Measurements from ENCODE around the gene CCNJL. TPM values are rescaled to one million over a fixed set of nuclear protein-coding genes. Genes with fewer than 3 reads are reported as not detected.

Gene CCNJL, protein sequence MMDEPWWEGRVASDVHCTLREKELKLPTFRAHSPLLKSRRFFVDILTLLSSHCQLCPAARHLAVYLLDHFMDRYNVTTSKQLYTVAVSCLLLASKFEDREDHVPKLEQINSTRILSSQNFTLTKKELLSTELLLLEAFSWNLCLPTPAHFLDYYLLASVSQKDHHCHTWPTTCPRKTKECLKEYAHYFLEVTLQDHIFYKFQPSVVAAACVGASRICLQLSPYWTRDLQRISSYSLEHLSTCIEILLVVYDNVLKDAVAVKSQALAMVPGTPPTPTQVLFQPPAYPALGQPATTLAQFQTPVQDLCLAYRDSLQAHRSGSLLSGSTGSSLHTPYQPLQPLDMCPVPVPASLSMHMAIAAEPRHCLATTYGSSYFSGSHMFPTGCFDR
- total RNA-seq: 1 to 10 TPM in 2 of 4 donors, under 1 TPM in 1, not detected in 1; under 0.01 to 5.8 (median 2.6) TPM

DNA sequence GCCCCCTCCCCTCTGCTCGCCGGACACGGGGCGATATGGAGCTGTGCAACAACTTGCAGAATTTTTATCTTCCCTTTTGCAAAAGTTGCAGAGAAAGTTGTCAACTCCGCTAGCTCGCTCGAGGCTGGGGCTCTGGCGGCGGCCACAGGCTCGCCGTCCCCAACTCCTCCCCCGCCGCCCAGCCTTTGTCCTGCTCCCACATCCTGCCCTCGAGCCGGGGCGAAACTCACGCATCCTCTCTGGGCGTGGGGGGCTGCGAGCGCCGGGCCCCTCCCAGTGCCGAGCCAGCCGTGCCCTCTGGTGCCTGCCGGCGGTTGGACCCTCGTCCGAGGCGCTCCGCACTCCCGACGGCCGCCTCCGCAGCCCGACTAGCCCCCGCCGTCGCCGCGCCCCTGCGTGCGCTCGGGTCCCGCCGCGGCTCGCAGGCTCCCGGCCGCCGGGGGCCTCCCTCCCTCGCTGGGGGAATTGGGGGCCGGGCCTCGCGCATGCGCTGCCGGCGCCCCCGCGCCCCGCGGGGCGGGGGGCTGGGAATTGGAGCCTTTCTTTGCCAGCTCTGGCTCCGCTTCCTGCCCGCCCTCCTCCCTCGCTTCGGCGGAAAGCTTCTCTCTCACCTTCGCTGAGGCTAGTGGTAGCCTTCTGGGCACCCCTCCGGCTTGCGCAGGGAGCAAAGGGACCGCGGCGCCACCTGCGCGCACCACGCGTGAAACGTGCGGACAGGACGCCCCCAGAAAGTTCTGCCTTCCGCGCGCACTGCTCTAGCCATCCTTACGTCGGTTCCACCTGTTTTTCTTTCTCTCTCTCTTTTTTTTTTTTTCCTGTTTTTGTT, at the start of gene CCNJL:
TSS of gene CCNJL (minus strand) at position 431 of the 826 bp plus-strand sequence. CDS start 641 bp downstream, outside the sequence.
- Histone ChIP-seq H3K9me3 (no peaks in the 10 kb centered on the region), H3K27ac (peak within 1 kb of the TSS in 1 of 2 donors; percentile 25), H3K4me3 (peak within 1 kb of the TSS; percentile 42 to 58), H3K36me3 (no peaks in the 10 kb centered on the region), H3K4me1 (no peaks in the 10 kb centered on the region), H3K27me3 (no peaks in the 10 kb centered on the region)
- peak; percentile 22 to 51 for DNase-seq
- peak in 1 of 2 donors; percentile 19 for TF ChIP-seq POLR2A (IDR thresholded peaks at IDR 0.05)
- TF ChIP-seq, protein P1, sequence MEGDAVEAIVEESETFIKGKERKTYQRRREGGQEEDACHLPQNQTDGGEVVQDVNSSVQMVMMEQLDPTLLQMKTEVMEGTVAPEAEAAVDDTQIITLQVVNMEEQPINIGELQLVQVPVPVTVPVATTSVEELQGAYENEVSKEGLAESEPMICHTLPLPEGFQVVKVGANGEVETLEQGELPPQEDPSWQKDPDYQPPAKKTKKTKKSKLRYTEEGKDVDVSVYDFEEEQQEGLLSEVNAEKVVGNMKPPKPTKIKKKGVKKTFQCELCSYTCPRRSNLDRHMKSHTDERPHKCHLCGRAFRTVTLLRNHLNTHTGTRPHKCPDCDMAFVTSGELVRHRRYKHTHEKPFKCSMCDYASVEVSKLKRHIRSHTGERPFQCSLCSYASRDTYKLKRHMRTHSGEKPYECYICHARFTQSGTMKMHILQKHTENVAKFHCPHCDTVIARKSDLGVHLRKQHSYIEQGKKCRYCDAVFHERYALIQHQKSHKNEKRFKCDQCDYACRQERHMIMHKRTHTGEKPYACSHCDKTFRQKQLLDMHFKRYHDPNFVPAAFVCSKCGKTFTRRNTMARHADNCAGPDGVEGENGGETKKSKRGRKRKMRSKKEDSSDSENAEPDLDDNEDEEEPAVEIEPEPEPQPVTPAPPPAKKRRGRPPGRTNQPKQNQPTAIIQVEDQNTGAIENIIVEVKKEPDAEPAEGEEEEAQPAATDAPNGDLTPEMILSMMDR (IDR thresholded peaks at IDR 0.05): no peak
- intact Hi-C loops (cut with DNase I; ENCODE audit: low total_unique reads): no loop called here

DNA sequence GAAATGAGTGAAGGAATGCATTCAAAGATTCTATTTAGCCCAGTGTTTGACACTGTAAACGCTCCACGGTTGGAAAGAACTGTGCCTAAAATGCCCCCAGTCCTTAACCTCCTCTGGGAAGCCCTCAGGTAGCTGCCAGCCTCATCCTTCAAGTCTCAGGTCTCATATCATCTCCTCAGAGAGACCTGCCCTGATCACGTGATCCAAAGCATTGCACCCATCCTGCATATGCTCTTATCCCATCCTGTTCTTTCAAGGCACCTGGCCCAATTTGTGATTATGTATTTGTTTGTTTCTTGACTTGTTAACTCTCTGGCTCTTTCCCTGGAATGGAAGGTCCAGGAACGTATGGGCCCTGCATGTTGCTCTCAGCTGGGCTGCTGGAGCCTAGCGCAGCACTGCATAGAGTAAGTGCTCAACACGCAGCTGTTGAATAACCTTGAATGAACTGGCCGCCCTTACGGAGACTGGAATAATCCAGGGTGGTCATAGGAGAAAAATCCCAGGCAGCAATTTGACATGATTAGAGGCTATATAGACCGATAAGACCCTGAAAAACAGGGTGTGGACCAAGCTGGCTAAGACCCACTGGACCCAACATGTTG, 49.4 kb upstream of the CCNJL start:
- no peaks in the 10 kb centered on the region for H3K36me3 ChIP-seq
- no peaks in the 10 kb centered on the region for H3K9me3 ChIP-seq
- intact Hi-C loops (cut with DNase I; ENCODE audit: low total_unique reads): no loop called here
- no peaks in the 10 kb centered on the region for H3K27me3 ChIP-seq
- H3K4me1 ChIP-seq: peaks cover 0 to 9% of the 10 kb centered on the region in 2 donors
- no peak for TF ChIP-seq POLR2A (IDR thresholded peaks at IDR 0.05)
- TF ChIP-seq, protein P1 (IDR thresholded peaks at IDR 0.05): no peak
- no peak overlapping the region for H3K4me3 ChIP-seq
- DNase-seq: no peak
- no peak overlapping the region for H3K27ac ChIP-seq

DNA sequence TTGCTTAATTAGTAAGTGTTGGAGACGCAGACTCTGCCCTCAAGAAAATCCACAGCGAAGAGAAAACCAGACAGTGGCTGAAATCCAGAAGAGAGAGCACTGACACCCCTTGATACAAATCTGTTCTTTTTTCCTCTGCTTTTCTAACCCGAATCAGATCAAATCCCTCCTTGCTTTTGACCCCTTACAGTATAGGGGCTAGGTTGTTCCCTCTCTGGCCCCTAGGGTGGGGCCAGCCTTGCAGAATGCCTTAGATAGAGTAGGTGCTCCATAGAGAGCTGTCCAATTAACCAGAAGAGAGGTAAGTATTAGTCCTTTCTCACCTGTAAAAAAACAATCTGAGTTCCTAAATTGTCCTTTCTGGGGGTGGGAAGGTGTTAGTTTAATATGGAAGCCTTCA, 47.9 kb upstream of the CCNJL start:
- no peaks in the 10 kb centered on the region for H3K27me3 ChIP-seq
- DNase-seq: no peak
- H3K4me3 ChIP-seq: no peak overlapping the region
- H3K9me3 ChIP-seq: no peaks in the 10 kb centered on the region
- intact Hi-C loops (cut with DNase I; ENCODE audit: low total_unique reads): no loop called here
- H3K4me1 ChIP-seq: peaks cover 0 to 9% of the 10 kb centered on the region in 2 donors
- no peak for TF ChIP-seq POLR2A (IDR thresholded peaks at IDR 0.05)
- TF ChIP-seq, protein P1 (IDR thresholded peaks at IDR 0.05): no peak
- no peak overlapping the region for H3K27ac ChIP-seq
- H3K36me3 ChIP-seq: no peaks in the 10 kb centered on the region

DNA sequence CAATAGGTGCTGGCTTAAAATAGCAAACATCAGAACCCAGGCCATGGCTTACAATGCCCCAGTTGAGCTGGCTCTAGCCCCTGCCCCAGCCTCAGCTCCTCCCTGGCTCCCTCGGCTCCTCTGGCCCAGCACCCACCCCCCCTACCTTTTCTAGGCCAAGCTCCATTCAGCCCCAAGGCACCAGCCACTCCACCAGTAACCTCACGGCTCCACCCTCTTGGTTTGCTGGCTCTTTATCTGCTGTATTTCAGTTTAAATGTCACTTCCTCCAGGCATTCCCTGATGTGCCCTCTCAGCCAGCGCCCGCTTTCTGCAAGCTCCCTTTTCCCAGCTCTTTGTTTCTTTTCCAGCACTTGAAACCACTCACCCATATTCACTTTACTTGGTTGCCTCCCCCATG, 47.5 kb upstream of the CCNJL start:
- H3K4me1 ChIP-seq: peaks cover 0 to 9% of the 10 kb centered on the region in 2 donors
- no peak overlapping the region for H3K4me3 ChIP-seq
- DNase-seq: no peak
- intact Hi-C loops (cut with DNase I; ENCODE audit: low total_unique reads): no loop called here
- no peaks in the 10 kb centered on the region for H3K9me3 ChIP-seq
- H3K27me3 ChIP-seq: no peaks in the 10 kb centered on the region
- H3K36me3 ChIP-seq: no peaks in the 10 kb centered on the region
- TF ChIP-seq, protein P1 (IDR thresholded peaks at IDR 0.05): no peak
- no peak for TF ChIP-seq POLR2A (IDR thresholded peaks at IDR 0.05)
- H3K27ac ChIP-seq: no peak overlapping the region

All from uterus (tissue), 4 donors.